ENCODE data around the gene GNB2. TPM values are rescaled to one million over a fixed set of nuclear protein-coding genes. Genes with fewer than 3 reads are reported as not detected.
"Not testable (repeated sequence)": the region's sequence is repeated elsewhere in the genome, so short reads cannot be mapped to it uniquely, and the experiment has no call there.

Gene GNB2
- total RNA-seq, 2 experiments from 2014 or later, result 221 TPM

DNA sequence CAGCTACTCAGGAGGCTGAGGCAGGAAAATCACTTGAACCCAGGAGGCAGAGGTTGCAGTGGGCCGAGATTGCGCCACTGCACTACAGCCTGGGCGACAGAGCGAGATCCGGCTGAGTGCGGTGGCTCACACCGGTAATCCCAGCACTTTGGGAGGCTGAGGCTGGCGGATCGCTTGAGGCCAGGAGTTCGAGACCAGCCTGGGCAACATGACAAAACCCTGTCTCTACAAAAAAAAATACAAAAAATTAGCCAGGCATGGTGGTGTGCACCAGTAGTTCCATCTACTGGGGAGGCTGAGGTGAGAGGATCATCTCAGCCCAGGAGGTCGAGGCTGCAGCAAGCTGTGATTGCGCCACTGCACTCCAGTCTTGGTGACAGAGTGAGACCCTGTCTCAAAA, 4.4 kb upstream of the GNB2 start:
- H3K9me3 Mint-ChIP-seq; DNase-seq; H3K4me1 Mint-ChIP-seq (ENCODE audit: low read depth); intact Hi-C loops (cut with micrococcal nuclease); H3K36me3 Mint-ChIP-seq (ENCODE audit: low read depth); H3K4me3 Mint-ChIP-seq; H3K27me3 Mint-ChIP-seq (ENCODE audit: low read depth); H3K27ac Mint-ChIP-seq: not testable (repeated sequence)
- CTCF ChIA-PET, result interaction anchor here (0.7 to 0.9 kb wide), 2 partner anchors 14 to 18 kb away, joined by 3 read pairs; no protein-coding TSS in a partner anchor

DNA sequence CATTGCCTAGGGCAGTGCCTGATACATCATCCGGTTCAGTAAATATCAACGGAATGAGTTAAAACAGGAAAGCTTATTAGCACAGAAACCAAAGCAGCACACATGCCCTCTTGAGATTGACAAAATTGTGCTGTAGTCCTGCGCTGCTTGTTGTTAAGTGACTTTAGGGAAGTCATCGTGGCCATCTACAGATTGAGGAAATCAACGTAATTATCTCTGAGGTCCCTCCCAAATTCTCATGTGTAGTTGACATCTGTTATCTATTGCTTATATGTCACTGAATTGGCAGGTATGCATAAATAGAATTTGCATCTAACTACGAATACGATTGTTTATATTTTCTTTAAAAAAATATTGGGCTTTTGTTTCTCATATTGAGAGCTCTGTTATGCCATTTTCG, 3.5 kb upstream of the GNB2 start:
- Mint-ChIP-seq H3K4me1 (ENCODE audit: low read depth) (peaks cover 6% of the 10 kb centered on the region), H3K4me3 (no peak overlapping the region), H3K27ac (no peak overlapping the region), H3K9me3 (no peaks in the 10 kb centered on the region), H3K36me3 (ENCODE audit: low read depth) (peaks cover 3% of the 10 kb centered on the region), H3K27me3 (ENCODE audit: low read depth) (no peaks in the 10 kb centered on the region)
- no peak for DNase-seq
- CTCF ChIA-PET, result interaction anchor here (0.6 kb wide), 1 partner anchor 35 kb away, joined by 8 read pairs; no protein-coding TSS in a partner anchor
- intact Hi-C loops (cut with micrococcal nuclease), result no loop called here

- peaks cover 10% of the 10 kb centered on the region for H3K4me1 Mint-ChIP-seq (ENCODE audit: low read depth)
- intact Hi-C loops (cut with micrococcal nuclease), result no loop called here
- H3K4me3 Mint-ChIP-seq, result no peak overlapping the region
- no peak for DNase-seq
- no peak overlapping the region for H3K27ac Mint-ChIP-seq
- H3K36me3 Mint-ChIP-seq (ENCODE audit: low read depth), result peaks cover 7% of the 10 kb centered on the region
- CTCF ChIA-PET, result no interaction called here
- no peaks in the 10 kb centered on the region for H3K27me3 Mint-ChIP-seq (ENCODE audit: low read depth)
- no peaks in the 10 kb centered on the region for H3K9me3 Mint-ChIP-seq
Observed at GRCh38 chr7:100671353-100672327, 1.9 kb upstream of the GNB2 start.

DNA sequence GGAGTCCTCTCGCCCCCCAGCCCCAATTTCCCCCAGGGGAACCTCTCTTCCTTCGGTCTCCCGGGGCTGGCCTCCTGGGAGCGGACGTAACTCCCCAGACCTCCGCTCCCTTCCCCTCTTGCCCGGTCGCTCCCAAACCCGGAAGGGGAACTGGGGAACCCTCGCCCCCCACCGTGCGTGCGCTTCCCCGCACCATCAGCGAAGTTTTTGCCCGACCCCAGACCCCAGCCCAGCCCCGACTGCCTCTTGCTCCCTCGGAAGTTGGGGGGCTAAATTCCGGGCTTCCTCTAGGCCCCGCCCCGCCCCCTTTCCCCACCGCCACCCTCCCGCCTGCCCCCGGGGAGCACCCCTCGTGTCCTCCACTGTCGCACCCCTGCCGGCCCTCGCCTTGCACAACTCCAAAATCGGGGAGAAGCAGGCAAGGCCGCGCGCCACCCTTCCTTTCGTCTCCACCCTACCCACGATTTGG, 436 bp downstream of the GNB2 start:
- Mint-ChIP-seq H3K36me3 (ENCODE audit: low read depth) (peaks cover 15% of the 10 kb centered on the region), H3K4me1 (ENCODE audit: low read depth) (peaks cover 18% of the 10 kb centered on the region), H3K4me3 (peak overlapping the region; percentile 97), H3K27ac (peak overlapping the region; percentile 93), H3K27me3 (ENCODE audit: low read depth) (no peaks in the 10 kb centered on the region), H3K9me3 (no peaks in the 10 kb centered on the region)
- DNase-seq, result peak; percentile 48
- CTCF ChIA-PET, result no interaction called here
- intact Hi-C loops (cut with micrococcal nuclease), result loop anchor here (1.0 to 2.0 kb wide), 4 partner anchors 8 to 246 kb away; partner anchors contain the start of genes MOSPD3 and ZCWPW1

- intact Hi-C loops (cut with micrococcal nuclease), result loop anchor here (1.0 to 5.0 kb wide), 6 partner anchors 8 to 197 kb away; partner anchors contain the start of genes FBXO24, LRCH4, MOSPD3 and TSC22D4
- no peaks in the 10 kb centered on the region for H3K9me3 Mint-ChIP-seq
- CTCF ChIA-PET, result interaction anchor here (0.9 kb wide), 1 partner anchor 30 kb away, joined by 3 read pairs; no protein-coding TSS in a partner anchor
- peaks cover 19% of the 10 kb centered on the region for H3K4me1 Mint-ChIP-seq (ENCODE audit: low read depth)
- no peaks in the 10 kb centered on the region for H3K27me3 Mint-ChIP-seq (ENCODE audit: low read depth)
- peak overlapping the region; percentile 93 for H3K27ac Mint-ChIP-seq
- peak overlapping the region; percentile 97 for H3K4me3 Mint-ChIP-seq
- DNase-seq, result peak; percentile 33
- peaks cover 15% of the 10 kb centered on the region for H3K36me3 Mint-ChIP-seq (ENCODE audit: low read depth)
Observed at GRCh38 chr7:100674411-100675104, 1.0 kb downstream of the GNB2 start.

DNA sequence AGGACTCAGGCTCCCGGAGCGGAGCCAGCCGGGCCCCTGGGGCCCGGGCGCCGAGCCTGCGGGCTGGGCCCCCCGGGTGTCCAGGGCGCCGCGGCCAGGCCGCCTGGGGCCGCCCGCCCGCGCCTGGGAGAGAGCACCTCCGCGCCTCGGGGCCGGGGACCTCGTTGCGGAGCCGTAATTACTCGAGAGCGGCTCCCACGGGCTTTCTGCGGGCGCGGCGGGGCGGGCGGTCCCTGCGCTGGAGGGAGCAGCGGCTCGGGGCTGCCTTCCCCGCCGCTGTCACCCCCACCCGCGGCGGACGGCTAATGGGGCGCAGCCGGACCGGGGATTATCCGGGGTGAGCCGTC, 1.5 kb downstream of the GNB2 start:
- CTCF ChIA-PET, result interaction anchor here (0.9 kb wide), 1 partner anchor 30 kb away, joined by 3 read pairs; no protein-coding TSS in a partner anchor
- intact Hi-C loops (cut with micrococcal nuclease), result loop anchor here (1.0 to 5.0 kb wide), 4 partner anchors 48 to 198 kb away; partner anchors contain the start of genes FBXO24, LRCH4, MOSPD3 and TSC22D4
- peak; percentile 41 for DNase-seq
- Mint-ChIP-seq H3K4me1 (ENCODE audit: low read depth) (peaks cover 24% of the 10 kb centered on the region), H3K9me3 (no peaks in the 10 kb centered on the region), H3K27ac (peak overlapping the region; percentile 93), H3K27me3 (ENCODE audit: low read depth) (no peaks in the 10 kb centered on the region), H3K4me3 (peak overlapping the region; percentile 97), H3K36me3 (ENCODE audit: low read depth) (peaks cover 15% of the 10 kb centered on the region)

DNA sequence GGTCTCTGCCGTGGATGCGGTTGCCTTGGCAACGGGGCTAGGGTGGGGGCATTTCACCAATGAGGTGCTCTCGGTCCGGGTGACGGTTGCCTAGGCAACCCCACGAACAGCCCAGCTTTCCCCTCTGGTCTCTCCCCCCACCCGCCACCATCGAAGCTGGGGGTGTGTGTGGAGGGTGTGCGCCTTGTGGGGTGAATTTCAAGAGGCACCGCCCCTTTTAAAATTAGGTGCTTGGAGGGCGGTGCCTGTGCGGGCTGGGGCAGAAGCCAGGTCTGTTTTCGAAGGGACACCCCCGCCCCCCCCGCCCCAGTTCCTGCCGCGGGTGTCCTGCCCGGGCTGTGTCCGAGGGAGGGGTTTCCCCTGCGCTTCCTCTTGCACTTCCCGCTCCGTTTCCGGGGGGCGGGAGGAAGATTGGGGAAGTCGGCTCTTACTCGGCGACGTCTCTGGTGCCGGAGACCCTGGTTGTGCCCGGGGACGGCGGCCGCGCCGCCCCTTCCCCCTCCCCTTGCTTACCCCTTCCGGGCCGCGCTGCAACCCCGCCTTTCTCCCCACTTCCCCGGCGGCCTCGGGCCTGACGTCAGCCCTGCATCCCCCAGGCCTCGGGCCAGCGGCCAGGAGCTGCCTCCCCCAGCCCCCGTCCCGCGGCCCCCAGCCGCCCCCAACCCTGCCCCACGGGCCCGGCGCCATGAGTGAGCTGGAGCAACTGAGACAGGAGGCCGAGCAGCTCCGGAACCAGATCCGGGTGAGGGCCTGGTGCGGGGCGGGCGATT, 2.2 kb downstream of the GNB2 start:
- CTCF ChIA-PET, result interaction anchor here (0.7 to 2.0 kb wide), 2 partner anchors 16 to 46 kb away, joined by 4 to 21 read pairs; no protein-coding TSS in a partner anchor
- Mint-ChIP-seq H3K27ac (peak overlapping the region; percentile 84), H3K4me3 (peak overlapping the region; percentile 82), H3K9me3 (no peaks in the 10 kb centered on the region), H3K36me3 (ENCODE audit: low read depth) (peaks cover 15% of the 10 kb centered on the region), H3K27me3 (ENCODE audit: low read depth) (no peaks in the 10 kb centered on the region), H3K4me1 (ENCODE audit: low read depth) (peaks cover 27% of the 10 kb centered on the region)
- intact Hi-C loops (cut with micrococcal nuclease), result loop anchor here (1.0 to 5.0 kb wide), 5 partner anchors 16 to 198 kb away; partner anchors contain the start of genes FBXO24, LRCH4, MOSPD3 and TSC22D4
- DNase-seq, result peak; percentile 88

GRCh38 chr7:100676501-100677306, 3.2 kb downstream of the GNB2 start:
- intact Hi-C loops (cut with micrococcal nuclease), result loop anchor here (1.0 to 5.0 kb wide), 3 partner anchors 15 to 199 kb away; partner anchors contain the start of gene TSC22D4
- H3K36me3 Mint-ChIP-seq (ENCODE audit: low read depth), result peaks cover 17% of the 10 kb centered on the region
- no peaks in the 10 kb centered on the region for H3K27me3 Mint-ChIP-seq (ENCODE audit: low read depth)
- CTCF ChIA-PET, result interaction anchor here (1.0 to 2.0 kb wide), 2 partner anchors 15 to 29 kb away, joined by 4 to 21 read pairs; partner anchors contain the start of gene POP7
- peak overlapping the region; percentile 84 for H3K27ac Mint-ChIP-seq
- H3K4me1 Mint-ChIP-seq (ENCODE audit: low read depth), result peaks cover 30% of the 10 kb centered on the region
- H3K4me3 Mint-ChIP-seq, result peak overlapping the region; percentile 82
- no peaks in the 10 kb centered on the region for H3K9me3 Mint-ChIP-seq
- no peak for DNase-seq

GRCh38 chr7:100677308-100678267, 4.0 kb downstream of the GNB2 start:
- no peak for DNase-seq
- intact Hi-C loops (cut with micrococcal nuclease), result loop anchor here (5.0 kb wide), 2 partner anchors 50 to 200 kb away; partner anchors contain the start of gene TSC22D4
- no peaks in the 10 kb centered on the region for H3K27me3 Mint-ChIP-seq (ENCODE audit: low read depth)
- H3K36me3 Mint-ChIP-seq (ENCODE audit: low read depth), result peaks cover 17% of the 10 kb centered on the region
- CTCF ChIA-PET, result interaction anchor here (1.0 to 4.4 kb wide), 4 partner anchors 14 to 28 kb away, joined by 4 to 43 read pairs (median 14); partner anchors contain the start of gene POP7
- no peak overlapping the region for H3K4me3 Mint-ChIP-seq
- no peaks in the 10 kb centered on the region for H3K9me3 Mint-ChIP-seq
- H3K4me1 Mint-ChIP-seq (ENCODE audit: low read depth), result peaks cover 29% of the 10 kb centered on the region
- peak overlapping the region; percentile 84 for H3K27ac Mint-ChIP-seq

All from activated naive CD4-positive, alpha-beta T cell treated with anti-CD3 and anti-CD28 coated beads for 36 hours (primary cell).